Sigmoid colon (tissue), 7 donors: Measurements from ENCODE around the gene CCDC91. TPM values are rescaled to one million over a fixed set of nuclear protein-coding genes. Genes with fewer than 3 reads are reported as not detected.

Source experiments
- DNase-seq: peaks from one replicate; pipeline ENCODE4 v3.0.0-alpha.2; 2019
- H3K27ac ChIP-seq, 4 donors: fragments of 200-600 bp; sonication (generic); one replicate each; pipeline ENCODE4 v1.5.1; 2016 to 2019; ENCODE audit warnings: mild to moderate bottlenecking in 1 of 4
- H3K27me3 ChIP-seq, 3 donors: fragments of 200-600 bp; sonication (generic); one replicate each; pipeline ENCODE4 v1.5.1; 2019; ENCODE audit warnings: mild to moderate bottlenecking in 1 of 3
- H3K36me3 ChIP-seq, 4 donors: fragments of 200-600 bp; sonication (generic); one replicate each; pipeline ENCODE4 v1.5.1; 2016 to 2019
- H3K4me1 ChIP-seq, 4 donors: fragments of 200-600 bp; sonication (generic); one replicate each; pipeline ENCODE4 v1.5.1; 2017 to 2019
- H3K4me3 ChIP-seq, 4 donors: fragments of 200-600 bp; sonication (generic); one replicate each; pipeline ENCODE4 v1.5.1; 2017 to 2019; ENCODE audit warnings: mild to moderate bottlenecking in 2 of 4, moderate library complexity in 1 of 4
- H3K9me3 ChIP-seq, 4 donors: fragments of 200-600 bp in 3 of 4; sonication (generic) in 3 of 4; one replicate each; pipeline versions ENCODE4 v1.5.1 to v1.6.1; 2013 to 2019
- EP300 ChIP-seq, 4 donors: sonication (generic); formaldehyde crosslinking; IDR thresholded peaks; one replicate each; pipeline ENCODE4 v1.6.1; 2017; ENCODE audit warnings: antibody characterized with exemption in 4 of 4
- POLR2A ChIP-seq, 2 donors: fragments of 450-650 bp; IDR thresholded peaks; one replicate each; pipeline ENCODE4 v1.6.1; 2016; ENCODE audit warnings: antibody characterized with exemption in 2 of 2, mild to moderate bottlenecking in 2 of 2, moderate library complexity in 2 of 2
- POLR2AphosphoS5 ChIP-seq, 4 donors: sonication (generic); formaldehyde crosslinking; IDR thresholded peaks; one replicate each; pipeline ENCODE4 v1.6.1; 2017; ENCODE audit warnings: antibody characterized with exemption in 4 of 4
- WGBS, 2 donors: extraction: QIAGEN DNeasy Blood & Tissue Kit; methylation state at CpG; one replicate each; pipeline ENCODE4 v1.1.7; 2013; 5-methylcytosine and 5-hydroxymethylcytosine counted together
- intact Hi-C: fragments of 100-400 bp; cut with DNase I; formaldehyde crosslinking; loops from one replicate; pipeline ENCODE4 v1.15.1; 2023
- polyA plus RNA-seq, 3 donors: library from polyadenylated mRNA; stranded (reverse); fragments of 200-250 nt; gene quantifications; one replicate each; pipeline ENCODE4 v1.2.3, GENCODE V29; 2013
- total RNA-seq, 4 donors: library from RNA; depleted of rRNA; stranded (reverse); fragments of >200 nt; gene quantifications; one replicate each; pipeline ENCODE4 v1.1.0, GENCODE V29; 2016
- TF ChIP-seq, protein P1 (sequence below), 4 experiments: fragments of 450-650 bp in 3 of 4; fragments of 200-600 bp in 1 of 4; IDR thresholded peaks; one replicate each; pipeline ENCODE4 v1.5.1; 2016 to 2019; ENCODE audit warnings: antibody characterized with exemption in 4 of 4, mild to moderate bottlenecking in 3 of 4, moderate library complexity in 2 of 4
- donor health status: healthy with polysubstance abuse.
- donor health status: Bipolar disorder and iron deficiency.
- donor health status: healthy.

Gene CCDC91
- total and polyA plus RNA-seq, 7 donors = 12.4 to 85.7 (median 42.9) TPM

DNA sequence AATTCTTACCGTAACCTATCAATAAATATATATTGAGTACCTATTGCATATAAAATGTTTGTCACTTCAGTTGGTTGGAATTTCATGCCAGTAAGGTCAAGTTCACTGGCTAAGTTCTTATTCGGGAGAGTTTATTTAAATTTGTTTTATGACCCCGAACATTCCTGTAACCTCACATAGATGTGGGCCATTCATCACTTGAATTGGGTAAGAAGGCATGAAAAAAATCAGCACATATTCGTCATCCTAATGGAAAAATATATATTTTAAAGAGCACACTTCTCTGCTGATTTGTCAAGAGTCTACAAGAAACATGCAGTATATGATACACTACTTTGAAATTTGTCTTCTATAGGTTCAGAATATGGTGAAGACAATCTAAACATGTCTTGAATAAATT lies 263.4 kb downstream of the CCDC91 start:
- Histone ChIP-seq H3K9me3 (no peaks in the 10 kb centered on the region), H3K4me3 (no peak overlapping the region), H3K4me1 (no peaks in the 10 kb centered on the region), H3K36me3 (peaks cover 0 to 22% (median 0%) of the 10 kb centered on the region in 4 donors), H3K27me3 (no peaks in the 10 kb centered on the region), H3K27ac (no peak overlapping the region)
- no peak for DNase-seq
- intact Hi-C loops = no loop called here
- TF ChIP-seq POLR2AphosphoS5 (IDR thresholded peaks at IDR 0.05) (no peak), EP300 (IDR thresholded peaks at IDR 0.05) (no peak), POLR2A (IDR thresholded peaks at IDR 0.05) (no peak)
- TF ChIP-seq, protein P1, sequence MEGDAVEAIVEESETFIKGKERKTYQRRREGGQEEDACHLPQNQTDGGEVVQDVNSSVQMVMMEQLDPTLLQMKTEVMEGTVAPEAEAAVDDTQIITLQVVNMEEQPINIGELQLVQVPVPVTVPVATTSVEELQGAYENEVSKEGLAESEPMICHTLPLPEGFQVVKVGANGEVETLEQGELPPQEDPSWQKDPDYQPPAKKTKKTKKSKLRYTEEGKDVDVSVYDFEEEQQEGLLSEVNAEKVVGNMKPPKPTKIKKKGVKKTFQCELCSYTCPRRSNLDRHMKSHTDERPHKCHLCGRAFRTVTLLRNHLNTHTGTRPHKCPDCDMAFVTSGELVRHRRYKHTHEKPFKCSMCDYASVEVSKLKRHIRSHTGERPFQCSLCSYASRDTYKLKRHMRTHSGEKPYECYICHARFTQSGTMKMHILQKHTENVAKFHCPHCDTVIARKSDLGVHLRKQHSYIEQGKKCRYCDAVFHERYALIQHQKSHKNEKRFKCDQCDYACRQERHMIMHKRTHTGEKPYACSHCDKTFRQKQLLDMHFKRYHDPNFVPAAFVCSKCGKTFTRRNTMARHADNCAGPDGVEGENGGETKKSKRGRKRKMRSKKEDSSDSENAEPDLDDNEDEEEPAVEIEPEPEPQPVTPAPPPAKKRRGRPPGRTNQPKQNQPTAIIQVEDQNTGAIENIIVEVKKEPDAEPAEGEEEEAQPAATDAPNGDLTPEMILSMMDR (IDR thresholded peaks at IDR 0.05) = no peak
- 89 to 94% methylated on average over 4 of the region's 4 CpGs for WGBS, 2 donors

DNA sequence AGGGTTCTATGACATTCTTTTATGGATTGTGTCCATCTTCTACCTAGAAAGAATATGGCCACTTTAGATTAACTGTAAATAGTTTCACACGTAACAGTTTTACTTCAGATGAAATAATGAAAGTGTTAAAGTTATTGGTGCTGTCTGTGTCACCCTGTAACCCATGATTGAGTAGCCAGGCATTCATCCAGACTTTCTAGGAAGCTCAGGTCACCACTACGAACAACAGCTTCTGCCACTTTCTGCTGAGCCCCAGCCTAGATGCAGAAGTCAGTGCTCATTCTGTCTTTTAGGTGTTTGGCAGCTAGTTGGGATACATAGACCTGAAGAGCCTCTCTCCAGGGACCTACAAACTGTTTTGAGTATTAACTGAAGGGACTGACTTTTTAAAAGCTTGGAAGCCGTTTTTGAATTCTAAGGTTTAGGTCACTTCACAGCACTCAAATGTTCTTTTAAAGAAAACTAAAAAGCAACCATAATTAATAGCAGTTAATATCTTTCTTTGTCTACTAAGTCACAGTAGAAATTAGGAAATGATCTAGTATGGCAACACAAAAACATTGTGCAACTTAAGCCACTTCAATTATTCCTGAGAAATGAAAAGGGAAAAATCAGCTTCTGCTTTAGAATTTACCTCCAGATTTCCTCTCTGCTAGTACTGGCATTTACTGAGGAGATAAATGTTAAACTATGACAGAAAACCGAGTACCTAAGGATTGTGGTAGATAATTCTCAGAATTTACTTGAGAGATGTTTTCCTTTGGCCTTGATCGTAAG lies 266.9 kb downstream of the CCDC91 start:
- Histone ChIP-seq H3K27me3 (no peaks in the 10 kb centered on the region), H3K4me1 (no peaks in the 10 kb centered on the region), H3K27ac (no peak overlapping the region), H3K4me3 (no peak overlapping the region), H3K36me3 (peaks cover 0 to 17% (median 0%) of the 10 kb centered on the region in 4 donors), H3K9me3 (no peaks in the 10 kb centered on the region)
- WGBS, 2 donors = 78 to 87% methylated on average over 5 of the region's 5 CpGs
- no peak for TF ChIP-seq POLR2A (IDR thresholded peaks at IDR 0.05)
- no peak for TF ChIP-seq EP300 (IDR thresholded peaks at IDR 0.05)
- TF ChIP-seq, protein P1 (IDR thresholded peaks at IDR 0.05) = no peak
- TF ChIP-seq POLR2AphosphoS5 (IDR thresholded peaks at IDR 0.05) = no peak
- no peak for DNase-seq
- intact Hi-C loops = no loop called here

DNA sequence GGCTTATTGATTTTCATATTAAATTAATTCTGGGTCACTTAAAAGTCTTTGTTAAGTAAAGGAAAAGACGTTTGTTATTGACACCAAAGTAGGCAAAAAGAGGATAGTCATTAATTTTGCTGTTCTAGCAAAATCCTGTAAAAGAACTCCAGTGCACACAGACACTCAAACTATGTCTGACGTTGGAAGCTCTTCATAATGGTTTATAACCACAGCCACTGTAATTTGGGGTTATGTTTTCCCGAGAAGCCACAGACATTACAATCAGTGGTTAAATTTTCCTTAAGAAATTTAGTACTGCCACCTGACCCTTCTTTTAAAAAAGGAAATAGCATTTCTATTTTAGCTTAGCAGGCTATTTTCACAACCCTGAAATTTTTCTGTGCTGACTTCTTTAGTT lies 267.5 kb downstream of the CCDC91 start:
- Histone ChIP-seq H3K4me1 (no peaks in the 10 kb centered on the region), H3K27me3 (no peaks in the 10 kb centered on the region), H3K9me3 (no peaks in the 10 kb centered on the region), H3K36me3 (peaks cover 0 to 14% (median 0%) of the 10 kb centered on the region in 4 donors), H3K27ac (no peak overlapping the region), H3K4me3 (no peak overlapping the region)
- intact Hi-C loops = no loop called here
- 73 to 86% methylated on average over 3 of the region's 3 CpGs for WGBS, 2 donors
- no peak for DNase-seq
- TF ChIP-seq POLR2A (IDR thresholded peaks at IDR 0.05) = no peak
- no peak for TF ChIP-seq EP300 (IDR thresholded peaks at IDR 0.05)
- no peak for TF ChIP-seq POLR2AphosphoS5 (IDR thresholded peaks at IDR 0.05)
- TF ChIP-seq, protein P1 (IDR thresholded peaks at IDR 0.05) = no peak

DNA sequence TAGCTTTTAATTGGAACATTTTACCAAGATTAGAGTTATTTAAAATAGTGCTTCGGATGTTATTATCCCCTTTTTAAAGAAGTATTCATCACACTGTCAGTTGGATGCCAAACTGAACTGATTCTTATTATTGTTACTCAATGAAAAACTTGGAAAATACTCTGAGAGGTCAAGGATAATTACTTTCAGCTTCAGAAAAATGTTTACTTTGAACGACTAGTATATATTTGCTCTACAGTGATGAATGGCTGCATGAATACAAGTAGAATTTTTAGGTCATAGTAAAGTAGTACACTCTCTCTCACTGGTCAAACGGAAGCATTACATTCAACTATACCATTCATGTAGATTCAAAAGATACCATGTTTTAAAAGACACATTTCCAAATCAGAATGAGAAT lies 269.2 kb downstream of the CCDC91 start:
- TF ChIP-seq, protein P1 (IDR thresholded peaks at IDR 0.05) = no peak
- TF ChIP-seq POLR2A (IDR thresholded peaks at IDR 0.05) = no peak
- no peak for TF ChIP-seq EP300 (IDR thresholded peaks at IDR 0.05)
- TF ChIP-seq POLR2AphosphoS5 (IDR thresholded peaks at IDR 0.05) = no peak
- H3K27ac ChIP-seq = no peak overlapping the region
- no peaks in the 10 kb centered on the region for H3K9me3 ChIP-seq
- WGBS, 2 donors = 70 to 76% methylated on average over 3 of the region's 3 CpGs
- H3K4me3 ChIP-seq = no peak overlapping the region
- no peak for DNase-seq
- intact Hi-C loops = no loop called here
- no peaks in the 10 kb centered on the region for H3K27me3 ChIP-seq
- H3K36me3 ChIP-seq = peaks cover 0 to 5% (median 0%) of the 10 kb centered on the region in 4 donors
- no peaks in the 10 kb centered on the region for H3K4me1 ChIP-seq
